ENCODE measurements around the gene KRT85.

The KRT85 gene

GRCh38 chr12:52366738-52367485, at the start of gene KRT85:
TSS of gene KRT85 (minus strand) at chr12:52367481. CDS start at chr12:52367405, 76 bp downstream.
- DNase-seq (ENCODE audit: low read depth): no peak
- TF ChIP-seq, protein P1, sequence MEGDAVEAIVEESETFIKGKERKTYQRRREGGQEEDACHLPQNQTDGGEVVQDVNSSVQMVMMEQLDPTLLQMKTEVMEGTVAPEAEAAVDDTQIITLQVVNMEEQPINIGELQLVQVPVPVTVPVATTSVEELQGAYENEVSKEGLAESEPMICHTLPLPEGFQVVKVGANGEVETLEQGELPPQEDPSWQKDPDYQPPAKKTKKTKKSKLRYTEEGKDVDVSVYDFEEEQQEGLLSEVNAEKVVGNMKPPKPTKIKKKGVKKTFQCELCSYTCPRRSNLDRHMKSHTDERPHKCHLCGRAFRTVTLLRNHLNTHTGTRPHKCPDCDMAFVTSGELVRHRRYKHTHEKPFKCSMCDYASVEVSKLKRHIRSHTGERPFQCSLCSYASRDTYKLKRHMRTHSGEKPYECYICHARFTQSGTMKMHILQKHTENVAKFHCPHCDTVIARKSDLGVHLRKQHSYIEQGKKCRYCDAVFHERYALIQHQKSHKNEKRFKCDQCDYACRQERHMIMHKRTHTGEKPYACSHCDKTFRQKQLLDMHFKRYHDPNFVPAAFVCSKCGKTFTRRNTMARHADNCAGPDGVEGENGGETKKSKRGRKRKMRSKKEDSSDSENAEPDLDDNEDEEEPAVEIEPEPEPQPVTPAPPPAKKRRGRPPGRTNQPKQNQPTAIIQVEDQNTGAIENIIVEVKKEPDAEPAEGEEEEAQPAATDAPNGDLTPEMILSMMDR (conservative IDR thresholded peaks at IDR 0.05; ENCODE audit: control insufficient read depth, insufficient read depth, low read depth, low read length): no peak
- no peak within 1 kb of the TSS for H3K4me3 ChIP-seq (ENCODE audit: control insufficient read depth, low read depth, low read length)

DNA sequence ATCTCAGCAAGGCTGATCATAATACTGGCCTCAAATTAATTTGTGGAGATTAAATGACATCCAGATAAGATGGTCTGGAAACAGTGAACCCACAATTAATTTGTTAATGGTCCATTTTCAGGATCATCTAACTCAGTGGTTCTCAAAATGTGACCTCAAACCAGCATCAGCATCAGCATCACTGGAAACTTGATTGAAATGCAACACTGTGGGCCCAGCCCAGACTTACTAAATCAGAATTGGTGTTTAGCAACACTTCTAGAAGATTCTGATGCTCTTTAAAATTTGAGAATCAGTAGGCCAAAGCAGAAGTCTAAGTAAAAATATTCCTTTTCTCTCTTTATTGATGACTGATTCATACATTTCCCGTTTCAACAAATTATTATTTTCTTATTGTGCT, 49.5 kb upstream of the KRT85 start:
- TF ChIP-seq, protein P1 (conservative IDR thresholded peaks at IDR 0.05; ENCODE audit: control insufficient read depth, insufficient read depth, low read depth, low read length): no peak
- no peak for DNase-seq (ENCODE audit: low read depth)
- no peak overlapping the region for H3K4me3 ChIP-seq (ENCODE audit: control insufficient read depth, low read depth, low read length)

DNA sequence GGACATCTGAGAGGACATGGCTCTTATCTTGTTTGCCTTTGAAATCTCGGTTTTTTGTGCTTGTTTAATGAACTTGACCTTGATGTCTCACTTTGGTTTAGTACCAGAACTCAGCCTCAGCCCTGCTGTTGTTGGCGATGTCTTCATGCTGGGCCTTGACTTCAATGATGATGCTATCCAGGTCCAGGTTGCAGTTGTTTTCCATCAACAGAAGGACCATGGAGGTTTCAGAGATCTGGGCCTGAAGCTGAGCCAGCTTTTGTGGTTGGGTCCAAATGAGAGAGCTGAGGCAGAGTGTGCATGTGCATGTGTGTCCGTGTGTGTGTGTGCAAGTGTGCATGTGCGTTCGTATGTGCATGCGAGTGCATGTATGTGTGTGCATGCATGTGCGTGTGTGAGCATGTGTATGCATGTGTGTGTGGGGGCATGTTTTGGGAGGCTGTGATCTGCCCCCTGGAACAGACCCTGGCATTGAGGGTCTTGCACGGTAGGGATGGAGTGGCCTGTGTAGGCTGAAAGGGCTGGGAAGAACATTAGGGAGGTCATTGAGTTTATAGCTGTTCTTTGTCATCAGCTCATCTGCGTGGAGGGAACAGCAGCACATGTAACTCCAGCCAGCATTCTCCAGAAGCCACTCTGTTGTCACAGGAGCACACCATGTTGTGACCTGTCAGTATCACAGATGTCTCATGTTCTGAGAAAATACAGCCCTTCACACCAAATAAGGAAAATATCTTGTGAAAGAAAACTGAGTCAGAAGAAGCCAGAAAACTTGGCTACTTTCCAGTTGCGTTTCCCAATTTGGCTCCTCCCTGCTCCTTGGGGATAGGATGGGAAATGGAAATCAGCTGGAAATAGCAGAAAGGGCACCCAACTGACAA, 48.8 kb upstream of the KRT85 start:
- no peak overlapping the region for H3K4me3 ChIP-seq (ENCODE audit: control insufficient read depth, low read depth, low read length)
- DNase-seq (ENCODE audit: low read depth): peak; percentile 98
- TF ChIP-seq, protein P1 (conservative IDR thresholded peaks at IDR 0.05; ENCODE audit: control insufficient read depth, insufficient read depth, low read depth, low read length): no peak

- DNase-seq (ENCODE audit: low read depth): no peak
- H3K4me3 ChIP-seq (ENCODE audit: control insufficient read depth, low read depth, low read length): no peak overlapping the region
- TF ChIP-seq, protein P1 (conservative IDR thresholded peaks at IDR 0.05; ENCODE audit: control insufficient read depth, insufficient read depth, low read depth, low read length): no peak
These were observed 47.7 kb upstream of the KRT85 start for GRCh38 chr12:52414936-52415335.

- TF ChIP-seq, protein P1 (conservative IDR thresholded peaks at IDR 0.05; ENCODE audit: control insufficient read depth, insufficient read depth, low read depth, low read length): no peak
- DNase-seq (ENCODE audit: low read depth): no peak
- H3K4me3 ChIP-seq (ENCODE audit: control insufficient read depth, low read depth, low read length): no peak overlapping the region
These were observed 46.6 kb upstream of the KRT85 start for GRCh38 chr12:52413782-52414345.

GRCh38 chr12:52413202-52413601, 45.9 kb upstream of the KRT85 start:
- TF ChIP-seq, protein P1 (conservative IDR thresholded peaks at IDR 0.05; ENCODE audit: control insufficient read depth, insufficient read depth, low read depth, low read length): no peak
- no peak for DNase-seq (ENCODE audit: low read depth)
- no peak overlapping the region for H3K4me3 ChIP-seq (ENCODE audit: control insufficient read depth, low read depth, low read length)
